ENCODE measurements around the gene ZSCAN25.
"Not testable (repeated sequence)": the region's sequence is repeated elsewhere in the genome, so short reads cannot be mapped to it uniquely, and the experiment has no call there.

The ZSCAN25 gene

GRCh38 chr7:99616359-99617191 lies at the start of gene ZSCAN25:
Gene ZSCAN25 (plus strand): TSS chr7:99616946. CDS start chr7:99619607, 2,661 bp downstream.
- Histone ChIP-seq H3K4me1 (peaks cover 11 to 34% (median 17%) of the 10 kb centered on the region in 10 experiments), H3K4me3 (peak within 1 kb of the TSS; percentile 86 to 99 (median 94)), H3K4me2 (peak within 1 kb of the TSS; percentile 86 to 96 (median 89)), H3K9ac (peak within 1 kb of the TSS; percentile 86 to 96 (median 92)), H3K27me3 (no peaks in the 10 kb centered on the region), H3K27ac (peak within 1 kb of the TSS; percentile 81 to 90 (median 87)), H3K36me3 (peaks cover 32 to 36% (median 34%) of the 10 kb centered on the region in 11 experiments), H4K20me1 (peaks cover 0 to 22% (median 0%) of the 10 kb centered on the region in 11 experiments; a peak in 4 of 22 replicates), H3K9me3 (replicated peaks in 1 of 11) (peaks cover 0 to 3% (median 0%) of the 10 kb centered on the region in 11 experiments; a peak in 4 of 22 replicates)
- no peak for TF ChIP-seq Cebpa-rat (IDR thresholded peaks at IDR 0.05)

- Histone ChIP-seq H3K36me3 (peaks cover 90 to 100% (median 97%) of the 10 kb centered on the region in 11 experiments), H4K20me1 (peaks cover 22 to 82% (median 46%) of the 10 kb centered on the region in 11 experiments; a peak in 20 of 22 replicates)
- H3K4me1 ChIP-seq, result not testable (repeated sequence)
Measured at GRCh38 chr7:99568770-99569169, 48.0 kb upstream of the ZSCAN25 start.

DNA sequence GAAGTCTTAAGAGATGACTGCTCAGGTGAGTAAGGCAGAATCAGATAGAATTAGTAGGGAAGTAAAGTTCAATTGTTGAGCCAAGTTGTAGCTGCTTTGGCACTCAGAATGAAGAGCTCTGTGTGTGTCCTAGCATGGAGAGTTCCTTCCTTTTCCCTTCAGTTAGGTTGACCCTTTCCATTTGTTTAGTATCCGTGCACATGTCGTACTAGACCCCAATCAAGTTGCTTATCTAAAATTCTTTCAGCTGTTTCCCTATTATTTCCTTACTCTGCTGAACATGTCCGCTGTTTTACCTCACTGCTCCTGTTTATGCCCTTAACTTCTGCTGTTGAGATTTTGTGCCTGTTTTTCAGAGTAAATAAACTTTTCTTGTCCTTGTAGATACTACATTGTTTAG lies 45.0 kb upstream of the ZSCAN25 start:
- Histone ChIP-seq H4K20me1 (peaks cover 12 to 52% (median 23%) of the 10 kb centered on the region in 11 experiments; a peak in 19 of 22 replicates), H3K4me2 (no peak overlapping the region), H3K36me3 (peaks cover 74 to 87% (median 83%) of the 10 kb centered on the region in 11 experiments), H3K27me3 (no peaks in the 10 kb centered on the region), H3K4me3 (no peak overlapping the region), H3K27ac (no peak overlapping the region), H3K9me3 (replicated peaks in 1 of 11) (no peaks in the 10 kb centered on the region), H3K9ac (no peak overlapping the region), H3K4me1 (no peaks in the 10 kb centered on the region)
- TF ChIP-seq Cebpa-rat (IDR thresholded peaks at IDR 0.05), result no peak

More at GRCh38 chr7:99568770-99569169, 48.0 kb upstream of the ZSCAN25 start:
- not testable (repeated sequence) for H3K27me3 ChIP-seq; H3K27ac ChIP-seq; H3K4me2 ChIP-seq; H3K4me3 ChIP-seq; H3K9me3 ChIP-seq (replicated peaks in 1 of 11); H3K9ac ChIP-seq

DNA sequence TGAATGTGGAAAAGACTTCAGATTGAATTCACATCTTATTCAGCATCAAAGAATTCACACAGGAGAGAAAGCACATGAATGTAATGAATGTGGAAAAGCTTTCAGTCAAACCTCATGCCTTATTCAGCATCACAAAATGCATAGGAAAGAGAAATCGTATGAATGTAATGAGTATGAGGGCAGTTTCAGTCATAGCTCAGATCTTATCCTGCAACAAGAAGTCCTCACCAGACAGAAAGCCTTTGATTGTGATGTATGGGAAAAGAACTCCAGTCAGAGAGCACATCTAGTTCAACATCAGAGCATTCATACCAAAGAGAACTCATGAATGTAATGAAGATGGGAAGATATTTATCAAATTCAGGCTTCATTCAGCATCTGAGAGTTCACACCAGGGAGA lies 43.5 kb upstream of the ZSCAN25 start:
- peaks cover 63 to 74% (median 69%) of the 10 kb centered on the region in 11 experiments for H3K36me3 ChIP-seq
- TF ChIP-seq Cebpa-rat (IDR thresholded peaks at IDR 0.05), result no peak
- peaks cover 0 to 11% (median 9%) of the 10 kb centered on the region in 10 experiments; a peak in 12 of 20 replicates for H3K4me1 ChIP-seq
- no peaks in the 10 kb centered on the region for H3K9me3 ChIP-seq (replicated peaks in 1 of 11)
- H3K4me2 ChIP-seq, result no peak overlapping the region
- no peaks in the 10 kb centered on the region for H3K27me3 ChIP-seq
- no peak overlapping the region for H3K4me3 ChIP-seq
- no peak overlapping the region for H3K9ac ChIP-seq
- no peak overlapping the region for H3K27ac ChIP-seq
- H4K20me1 ChIP-seq, result peaks cover 12 to 37% (median 24%) of the 10 kb centered on the region in 11 experiments; a peak in 18 of 22 replicates

DNA sequence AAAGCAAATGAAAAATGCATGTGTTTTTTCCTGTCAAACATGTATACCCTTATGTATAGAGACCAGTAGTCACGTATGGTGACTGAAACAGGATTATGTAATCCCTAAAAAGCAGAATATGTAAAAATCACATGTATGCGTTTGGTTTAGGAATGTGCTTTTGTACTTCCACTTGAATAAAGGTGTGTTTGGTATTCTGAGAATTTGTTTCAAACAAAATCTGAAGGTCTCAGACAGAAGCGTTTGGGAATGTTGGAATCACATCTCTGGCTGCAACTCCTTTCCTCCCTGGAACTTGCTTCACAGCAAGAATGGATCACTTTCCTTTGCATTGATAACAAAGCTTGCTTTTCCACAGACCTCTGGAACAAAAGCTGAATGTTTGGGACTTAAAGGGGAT lies 40.5 kb upstream of the ZSCAN25 start:
- Histone ChIP-seq H3K27me3 (no peaks in the 10 kb centered on the region), H3K4me1 (peaks cover 15 to 40% (median 32%) of the 10 kb centered on the region in 10 experiments), H3K9ac (no peak overlapping the region), H3K4me2 (no peak overlapping the region), H3K36me3 (peaks cover 35 to 45% (median 39%) of the 10 kb centered on the region in 11 experiments), H3K27ac (no peak overlapping the region), H3K9me3 (replicated peaks in 1 of 11) (no peaks in the 10 kb centered on the region), H4K20me1 (peaks cover 0 to 18% (median 0%) of the 10 kb centered on the region in 11 experiments; a peak in 6 of 22 replicates), H3K4me3 (no peak overlapping the region)
- TF ChIP-seq Cebpa-rat (IDR thresholded peaks at IDR 0.05), result no peak

DNA sequence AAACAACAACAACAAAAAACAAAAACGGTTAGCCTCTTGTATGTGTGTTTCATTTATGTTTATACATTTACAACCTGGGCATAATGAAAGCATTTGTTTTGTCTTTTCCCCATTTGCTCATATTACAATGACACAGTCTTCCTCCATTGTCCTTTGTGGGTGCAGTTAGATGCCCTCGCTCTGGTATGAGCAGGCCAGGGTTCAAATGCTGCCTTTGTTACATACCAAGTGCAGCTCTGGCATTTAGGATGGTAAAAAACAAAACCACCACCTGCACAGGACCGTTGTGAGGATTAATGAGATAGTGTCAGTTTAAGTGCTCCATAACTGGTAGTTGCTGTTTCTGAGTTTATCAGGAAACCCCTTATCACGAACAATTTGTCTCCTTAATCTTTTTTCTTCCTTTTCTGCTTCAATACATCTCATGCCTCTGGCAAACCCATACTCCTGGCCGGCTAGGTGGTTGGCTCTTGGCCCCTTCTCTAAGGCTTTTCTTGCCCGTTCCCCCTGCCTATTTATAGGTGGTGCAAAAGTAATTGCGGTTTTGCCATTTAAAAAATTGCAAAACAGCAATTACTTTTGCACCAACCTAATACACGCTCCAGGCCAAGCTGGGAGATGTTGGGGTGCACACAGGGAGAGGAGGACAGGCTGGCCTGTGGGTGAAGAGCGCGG lies 37.3 kb upstream of the ZSCAN25 start:
- Histone ChIP-seq H3K36me3 (peaks cover 3 to 13% (median 8%) of the 10 kb centered on the region in 11 experiments; a peak in 13 of 22 replicates), H3K9me3 (replicated peaks in 1 of 11) (no peaks in the 10 kb centered on the region), H3K27me3 (no peaks in the 10 kb centered on the region), H3K4me2 (peak overlapping the region; percentile 90 to 100 (median 97)), H4K20me1 (peaks cover 0 to 14% (median 0%) of the 10 kb centered on the region in 11 experiments; a peak in 3 of 22 replicates), H3K27ac (peak overlapping the region in 9 of 11 experiments; percentile 40 to 72 (median 62); a peak in 13 of 22 replicates), H3K4me1 (peaks cover 15 to 40% (median 32%) of the 10 kb centered on the region in 10 experiments), H3K9ac (peak overlapping the region; percentile 56 to 79 (median 74)), H3K4me3 (peak overlapping the region; percentile 59 to 73 (median 62))
- TF ChIP-seq Cebpa-rat (IDR thresholded peaks at IDR 0.05), result no peak

- H3K27ac ChIP-seq, result peak overlapping the region in 10 of 11 experiments; percentile 33 to 72 (median 60); a peak in 19 of 22 replicates
- no peaks in the 10 kb centered on the region for H3K27me3 ChIP-seq
- peaks cover 0 to 14% (median 0%) of the 10 kb centered on the region in 11 experiments; a peak in 3 of 22 replicates for H4K20me1 ChIP-seq
- peak overlapping the region; percentile 59 to 73 (median 62) for H3K4me3 ChIP-seq
- H3K9ac ChIP-seq, result peak overlapping the region; percentile 56 to 79 (median 74)
- no peak for TF ChIP-seq Cebpa-rat (IDR thresholded peaks at IDR 0.05)
- peaks cover 0 to 6% (median under 1%) of the 10 kb centered on the region in 11 experiments; a peak in 2 of 22 replicates for H3K36me3 ChIP-seq
- H3K4me2 ChIP-seq, result peak overlapping the region; percentile 90 to 100 (median 97)
- no peaks in the 10 kb centered on the region for H3K9me3 ChIP-seq (replicated peaks in 1 of 11)
- peaks cover 15 to 40% (median 32%) of the 10 kb centered on the region in 10 experiments for H3K4me1 ChIP-seq
Measured at GRCh38 chr7:99579956-99580777, 36.6 kb upstream of the ZSCAN25 start.

DNA sequence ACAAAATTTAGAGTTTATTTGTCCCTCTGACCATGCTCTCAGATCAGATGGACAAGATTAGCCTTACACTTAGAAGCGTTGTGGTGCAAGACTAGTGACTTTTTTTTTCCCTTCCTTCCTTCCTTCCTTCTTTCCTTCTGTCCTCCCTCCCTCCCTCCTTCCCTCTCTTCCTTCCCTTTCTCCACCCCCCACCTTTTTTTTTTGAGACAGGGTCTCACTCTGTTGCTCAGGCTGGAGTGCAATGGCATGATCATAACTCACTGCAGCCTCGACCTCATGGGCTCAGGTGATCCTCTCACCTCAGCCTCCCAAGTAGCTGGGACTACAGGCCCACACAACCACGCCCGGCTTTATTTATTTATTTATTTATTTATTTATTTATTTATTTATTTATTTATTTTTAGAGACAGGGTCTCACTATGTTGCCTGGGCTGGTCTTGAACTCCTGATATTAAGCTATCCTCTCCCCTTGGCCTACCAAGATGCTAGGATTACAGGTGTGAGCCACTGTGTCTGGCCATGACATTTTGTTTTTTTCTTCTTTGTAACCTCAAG lies 35.9 kb upstream of the ZSCAN25 start:
- H3K36me3 ChIP-seq; H3K9me3 ChIP-seq (replicated peaks in 1 of 11); H3K27me3 ChIP-seq: not testable (repeated sequence)
- H3K4me3 ChIP-seq, result peak overlapping the region; percentile 59 to 73 (median 62)
- H3K4me1 ChIP-seq, result peaks cover 15 to 40% (median 32%) of the 10 kb centered on the region in 10 experiments
- H3K4me2 ChIP-seq, result peak overlapping the region; percentile 90 to 100 (median 97)
- H3K27ac ChIP-seq, result peak overlapping the region in 6 of 11 experiments; percentile 40 to 70 (median 60); a peak in 7 of 22 replicates
- peak overlapping the region; percentile 56 to 79 (median 74) for H3K9ac ChIP-seq
- peaks cover 0 to 14% (median 0%) of the 10 kb centered on the region in 11 experiments; a peak in 3 of 22 replicates for H4K20me1 ChIP-seq

All from BLaER1 treated with 17β-estradiol and CSF1 and Interleukin-3, amounts not matched to agents 10 nM and 100 nM (cell line).